Neural crest cell (in vitro differentiated cells): ENCODE measurements around the gene FBXO45. TPM values are rescaled to one million over a fixed set of nuclear protein-coding genes. Genes with fewer than 3 reads are reported as not detected.

Experiments
- DNase-seq: peaks from one replicate; pipeline ENCODE4 v3.0.0; 2021; ENCODE audit warnings: low read depth, mixed read lengths, low spot score
- H3K27ac Mint-ChIP-seq: one replicate; pipeline ENCODE4 v1.8.0; 2021; ENCODE audit warnings: mild to moderate bottlenecking, mixed read lengths; ENCODE audit not compliant: unreplicated experiment
- H3K27me3 Mint-ChIP-seq: 2 replicates; pipeline ENCODE4 v1.8.0; 2021; ENCODE audit warnings: low read depth, mild to moderate bottlenecking, mixed read lengths
- H3K36me3 Mint-ChIP-seq: 2 replicates; pipeline ENCODE4 v1.8.0; 2021; ENCODE audit warnings: low read depth, mild to moderate bottlenecking, mixed read lengths
- H3K4me1 Mint-ChIP-seq: 2 replicates; pipeline ENCODE4 v1.8.0; 2021; ENCODE audit warnings: mixed read lengths
- H3K4me3 Mint-ChIP-seq: one replicate; pipeline ENCODE4 v1.8.0; 2021; ENCODE audit warnings: mild to moderate bottlenecking, mixed read lengths
- H3K9me3 Mint-ChIP-seq: 2 replicates; pipeline ENCODE4 v1.8.0; 2021; ENCODE audit warnings: mixed read lengths
- CTCF ChIP-seq: fragments of 200-600 bp; sonication (generic); conservative IDR thresholded peaks from 2 replicates; pipeline ENCODE4 v1.5.0; 2021; ENCODE audit warnings: antibody characterized with exemption, mild to moderate bottlenecking
- total RNA-seq: library from RNA; stranded (reverse); gene quantifications from 2 replicates; pipeline ENCODE4 v1.2.1, GENCODE V29; 2021

Gene FBXO45
- total RNA-seq, 1 donor from 2014 or later, result 17.9 TPM

GRCh38 chr3:196552253-196552652 is 16.2 kb upstream of the FBXO45 start:
- no peak overlapping the region for H3K4me3 Mint-ChIP-seq
- no peak for DNase-seq
- no peak for TF ChIP-seq CTCF
- H3K27ac Mint-ChIP-seq, result no peak overlapping the region
- peaks cover 14% of the 10 kb centered on the region for H3K9me3 Mint-ChIP-seq
- peaks cover 11% of the 10 kb centered on the region for H3K36me3 Mint-ChIP-seq
- no peaks in the 10 kb centered on the region for H3K27me3 Mint-ChIP-seq
- no peaks in the 10 kb centered on the region for H3K4me1 Mint-ChIP-seq

GRCh38 chr3:196553551-196553950 is 14.9 kb upstream of the FBXO45 start:
- Mint-ChIP-seq H3K27ac (no peak overlapping the region), H3K9me3 (peaks cover 7% of the 10 kb centered on the region), H3K4me1 (no peaks in the 10 kb centered on the region), H3K36me3 (peaks cover 7% of the 10 kb centered on the region), H3K4me3 (no peak overlapping the region), H3K27me3 (no peaks in the 10 kb centered on the region)
- no peak for TF ChIP-seq CTCF
- DNase-seq, result no peak

- TF ChIP-seq CTCF, result no peak
- H3K4me1 Mint-ChIP-seq, result no peaks in the 10 kb centered on the region
- H3K36me3 Mint-ChIP-seq, result peaks cover 7% of the 10 kb centered on the region
- H3K27ac Mint-ChIP-seq, result no peak overlapping the region
- peaks cover 7% of the 10 kb centered on the region for H3K9me3 Mint-ChIP-seq
- no peaks in the 10 kb centered on the region for H3K27me3 Mint-ChIP-seq
- no peak overlapping the region for H3K4me3 Mint-ChIP-seq
- DNase-seq, result no peak
These were observed 14.3 kb upstream of the FBXO45 start for GRCh38 chr3:196554205-196554604.

- no peak overlapping the region for H3K27ac Mint-ChIP-seq
- H3K4me3 Mint-ChIP-seq, result no peak overlapping the region
- peaks cover 2% of the 10 kb centered on the region for H3K9me3 Mint-ChIP-seq
- no peaks in the 10 kb centered on the region for H3K27me3 Mint-ChIP-seq
- TF ChIP-seq CTCF, result no peak
- H3K36me3 Mint-ChIP-seq, result peaks cover 5% of the 10 kb centered on the region
- no peaks in the 10 kb centered on the region for H3K4me1 Mint-ChIP-seq
- no peak for DNase-seq
These were observed 13.2 kb upstream of the FBXO45 start for GRCh38 chr3:196555295-196555694.

GRCh38 chr3:196557236-196557635 is 11.2 kb upstream of the FBXO45 start:
- H3K4me3 Mint-ChIP-seq, result no peak overlapping the region
- H3K9me3 Mint-ChIP-seq, result no peaks in the 10 kb centered on the region
- H3K27me3 Mint-ChIP-seq, result no peaks in the 10 kb centered on the region
- no peaks in the 10 kb centered on the region for H3K4me1 Mint-ChIP-seq
- no peak overlapping the region for H3K27ac Mint-ChIP-seq
- no peak for TF ChIP-seq CTCF
- DNase-seq, result no peak
- H3K36me3 Mint-ChIP-seq, result no peaks in the 10 kb centered on the region

- Mint-ChIP-seq H3K27me3 (no peaks in the 10 kb centered on the region), H3K9me3 (no peaks in the 10 kb centered on the region), H3K4me3 (no peak overlapping the region), H3K4me1 (no peaks in the 10 kb centered on the region), H3K27ac (no peak overlapping the region), H3K36me3 (no peaks in the 10 kb centered on the region)
- no peak for TF ChIP-seq CTCF
- DNase-seq, result no peak
These were observed 10.0 kb upstream of the FBXO45 start for GRCh38 chr3:196558476-196558875.
